CD14-positive monocyte (primary cell): ENCODE results near the gene ALDH9A1. TPM values are rescaled to one million over a fixed set of nuclear protein-coding genes. Genes with fewer than 3 reads are reported as not detected.

Experiments
- DNase-seq, 3 donors: peaks; one replicate each; pipeline ENCODE4 v3.0.0-alpha.2; 2011 to 2022
- H2AFZ ChIP-seq: 2 replicates; pipeline ENCODE4 v1.6.0; 2012; ENCODE audit warnings: mild to moderate bottlenecking, low read depth, low read length, inconsistent platforms; ENCODE audit not compliant: insufficient read depth, poor library complexity, severe bottlenecking
- H3K27ac ChIP-seq, 2 donors: 1 replicate in 1 of 2; 2 replicates in 1 of 2; pipeline ENCODE4 v1.5.1; 2012 to 2013; ENCODE audit warnings: low read length in 2 of 2, control low read depth in 1 of 2, inconsistent platforms in 1 of 2, low read depth in 1 of 2, mild to moderate bottlenecking in 1 of 2
- H3K27me3 ChIP-seq, 2 donors: one replicate each; pipeline versions ENCODE4 v1.6.0 to v1.6.1; 2011 to 2013; ENCODE audit warnings: low read length in 2 of 2; ENCODE audit not compliant: control insufficient read depth in 2 of 2, insufficient read depth in 2 of 2
- H3K36me3 ChIP-seq, 2 donors: replicated peaks in 1 of 2; 1 replicate in 1 of 2; 2 replicates in 1 of 2; pipeline versions ENCODE4 v1.5.1 to v1.6.1; 2012 to 2013; ENCODE audit warnings: low read length in 2 of 2, control low read depth in 1 of 2, inconsistent platforms in 1 of 2, mild to moderate bottlenecking in 1 of 2; ENCODE audit not compliant: insufficient read depth in 2 of 2, control insufficient read depth in 1 of 2
- H3K4me1 ChIP-seq, 2 donors: 1 replicate in 1 of 2; 2 replicates in 1 of 2; pipeline versions ENCODE4 v1.5.1 to v1.6.1; 2012 to 2013; ENCODE audit warnings: low read length in 2 of 2, control low read depth in 1 of 2, inconsistent platforms in 1 of 2, mild to moderate bottlenecking in 1 of 2, moderate library complexity in 1 of 2; ENCODE audit not compliant: insufficient read depth in 2 of 2, control insufficient read depth in 1 of 2
- H3K4me2 ChIP-seq: replicated peaks from 2 replicates; pipeline ENCODE3; 2012; ENCODE audit warnings: low read length, moderate library complexity, mild to moderate bottlenecking; ENCODE audit not compliant: poor library complexity, severe bottlenecking; ENCODE audit errors: extremely low read depth
- H3K4me3 ChIP-seq, 3 experiments: fragments of 200-600 bp in 1 of 3; sonication (generic) in 1 of 3; replicated peaks in 1 of 3; 1 replicate in 2 of 3; 2 replicates in 1 of 3; pipeline ENCODE4 v1.5.1; 2011 to 2013; ENCODE audit warnings: low read length in 3 of 3, mild to moderate bottlenecking in 3 of 3, control low read depth in 2 of 3, low read depth in 2 of 3, inconsistent platforms in 1 of 3, moderate library complexity in 1 of 3
- H3K79me2 ChIP-seq: 2 replicates; pipeline ENCODE4 v1.6.0; 2012; ENCODE audit warnings: mild to moderate bottlenecking, control low read depth, inconsistent platforms, low read length, moderate library complexity; ENCODE audit not compliant: insufficient read depth
- H3K9ac ChIP-seq: 2 replicates; pipeline ENCODE4 v1.6.0; 2017; ENCODE audit warnings: low read length, mild to moderate bottlenecking; ENCODE audit not compliant: insufficient read depth, poor library complexity, severe bottlenecking
- H3K9me3 ChIP-seq, 2 donors: replicated peaks in 1 of 2; 1 replicate in 1 of 2; 2 replicates in 1 of 2; pipeline versions ENCODE4 v1.5.1 to v1.6.1; 2012 to 2013; ENCODE audit warnings: low read length in 2 of 2, control low read depth in 1 of 2; ENCODE audit not compliant: control insufficient read depth in 1 of 2, insufficient read depth in 1 of 2
- H4K20me1 ChIP-seq: 2 replicates; pipeline ENCODE4 v1.6.0; 2012; ENCODE audit warnings: mild to moderate bottlenecking, low read length, control low read depth, moderate library complexity; ENCODE audit not compliant: insufficient read depth
- H3K27ac Mint-ChIP-seq, 7 donors: one replicate each; pipeline ENCODE4 v1.8.0; 2020; ENCODE audit warnings: mild to moderate bottlenecking in 7 of 7, mixed read lengths in 7 of 7, moderate library complexity in 6 of 7, inconsistent platforms in 2 of 7
- H3K27me3 Mint-ChIP-seq, 3 donors: one replicate each; pipeline ENCODE4 v1.8.0; 2021 to 2022; ENCODE audit warnings: low read depth in 3 of 3, mild to moderate bottlenecking in 3 of 3, mixed read lengths in 3 of 3, moderate library complexity in 3 of 3, inconsistent platforms in 1 of 3
- H3K36me3 Mint-ChIP-seq, 2 donors: one replicate each; pipeline ENCODE4 v1.8.0; 2020; ENCODE audit warnings: mixed read lengths in 2 of 2, inconsistent platforms in 1 of 2, mild to moderate bottlenecking in 1 of 2
- H3K4me1 Mint-ChIP-seq: one replicate; pipeline ENCODE4 v1.8.0; 2020; ENCODE audit warnings: mild to moderate bottlenecking, mixed read lengths
- H3K4me3 Mint-ChIP-seq, 2 donors: one replicate each; pipeline ENCODE4 v1.8.0; 2020; ENCODE audit warnings: mild to moderate bottlenecking in 2 of 2, mixed read lengths in 2 of 2, moderate library complexity in 1 of 2
- H3K9me3 Mint-ChIP-seq, 7 donors: one replicate each; pipeline ENCODE4 v1.8.0; 2020 to 2022; ENCODE audit warnings: mixed read lengths in 7 of 7, mild to moderate bottlenecking in 6 of 7, moderate library complexity in 6 of 7, inconsistent platforms in 2 of 7
- WGBS: methylation state at CpG from one replicate; pipeline ENCODE4 v1.1.5; 2013; ENCODE audit warnings: missing lambda C conversion rate; ENCODE audit not compliant: insufficient coverage; 5-methylcytosine and 5-hydroxymethylcytosine counted together
- intact Hi-C, 2 donors: fragments of 100-400 bp; cut with micrococcal nuclease; formaldehyde crosslinking; loops; one replicate each; pipeline versions ENCODE4 v1.15.0 to v1.15.1; 2023
- polyA plus RNA-seq, 3 donors: library from polyadenylated mRNA; depleted of rRNA in 1 of 3; unstranded in 2 of 3; stranded (reverse) in 1 of 3; fragments of 300-500 nt in 2 of 3; fragments of >200 nt in 1 of 3; fragmentation: Illumina TruSeq in 2 of 3; gene quantifications; 1 replicate in 2 of 3; 2 replicates in 1 of 3; pipeline ENCODE4 v1.2.3, GENCODE V29; 2012 to 2021
- TF ChIP-seq, protein P1 (sequence below): fragments of 200-600 bp; IDR thresholded peaks from one replicate; pipeline ENCODE4 v1.8.0; 2022; ENCODE audit warnings: antibody characterized with exemption, mild to moderate bottlenecking

ALDH9A1 gene
- polyA plus RNA-seq, 3 donors = 23.7 to 60.0 (median 57.7) TPM

DNA sequence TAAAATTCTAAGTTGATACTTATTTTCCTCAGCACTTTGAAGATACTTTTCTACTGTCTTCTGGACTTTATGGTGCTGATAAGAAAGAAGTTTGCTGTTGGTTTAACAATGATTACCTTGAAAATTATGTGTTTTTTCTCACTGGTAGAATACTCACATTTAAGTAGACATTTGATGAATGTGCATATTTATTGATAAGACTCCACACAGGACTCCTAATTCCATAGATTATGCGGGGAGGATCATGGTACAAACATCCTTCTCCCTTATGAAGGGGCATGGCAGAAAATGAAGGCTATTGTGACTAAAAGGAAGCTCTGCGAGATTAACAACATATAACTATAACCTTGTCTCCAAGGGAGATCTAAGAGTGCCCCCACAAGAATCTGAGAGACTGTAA lies 28.5 kb upstream of the ALDH9A1 start:
- peaks cover 30 to 63% of the 10 kb centered on the region in 2 donors for H3K36me3 ChIP-seq
- H4K20me1 ChIP-seq = no peaks in the 10 kb centered on the region
- Mint-ChIP-seq H3K9me3 (no peaks in the 10 kb centered on the region), H3K4me1 (no peaks in the 10 kb centered on the region), H3K4me3 (no peak overlapping the region), H3K27me3 (peaks cover 0 to 1% (median 0%) of the 10 kb centered on the region in 3 donors), H3K27ac (no peak overlapping the region), H3K36me3 (peaks cover 38 to 47% of the 10 kb centered on the region in 2 donors)
- no CpG with 5 or more reads among the region's 2 CpGs for WGBS
- no peak overlapping the region for H3K4me3 ChIP-seq
- TF ChIP-seq, protein P1, sequence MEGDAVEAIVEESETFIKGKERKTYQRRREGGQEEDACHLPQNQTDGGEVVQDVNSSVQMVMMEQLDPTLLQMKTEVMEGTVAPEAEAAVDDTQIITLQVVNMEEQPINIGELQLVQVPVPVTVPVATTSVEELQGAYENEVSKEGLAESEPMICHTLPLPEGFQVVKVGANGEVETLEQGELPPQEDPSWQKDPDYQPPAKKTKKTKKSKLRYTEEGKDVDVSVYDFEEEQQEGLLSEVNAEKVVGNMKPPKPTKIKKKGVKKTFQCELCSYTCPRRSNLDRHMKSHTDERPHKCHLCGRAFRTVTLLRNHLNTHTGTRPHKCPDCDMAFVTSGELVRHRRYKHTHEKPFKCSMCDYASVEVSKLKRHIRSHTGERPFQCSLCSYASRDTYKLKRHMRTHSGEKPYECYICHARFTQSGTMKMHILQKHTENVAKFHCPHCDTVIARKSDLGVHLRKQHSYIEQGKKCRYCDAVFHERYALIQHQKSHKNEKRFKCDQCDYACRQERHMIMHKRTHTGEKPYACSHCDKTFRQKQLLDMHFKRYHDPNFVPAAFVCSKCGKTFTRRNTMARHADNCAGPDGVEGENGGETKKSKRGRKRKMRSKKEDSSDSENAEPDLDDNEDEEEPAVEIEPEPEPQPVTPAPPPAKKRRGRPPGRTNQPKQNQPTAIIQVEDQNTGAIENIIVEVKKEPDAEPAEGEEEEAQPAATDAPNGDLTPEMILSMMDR = no peak
- no peaks in the 10 kb centered on the region for H3K27me3 ChIP-seq
- no peaks in the 10 kb centered on the region for H3K9me3 ChIP-seq
- intact Hi-C loops = no loop called here
- H3K79me2 ChIP-seq = no peaks in the 10 kb centered on the region
- no peak overlapping the region for H3K27ac ChIP-seq
- DNase-seq = no peak
- H3K9ac ChIP-seq = no peak overlapping the region
- no peak overlapping the region for H2AFZ ChIP-seq
- no peak overlapping the region for H3K4me2 ChIP-seq
- no peaks in the 10 kb centered on the region for H3K4me1 ChIP-seq

DNA sequence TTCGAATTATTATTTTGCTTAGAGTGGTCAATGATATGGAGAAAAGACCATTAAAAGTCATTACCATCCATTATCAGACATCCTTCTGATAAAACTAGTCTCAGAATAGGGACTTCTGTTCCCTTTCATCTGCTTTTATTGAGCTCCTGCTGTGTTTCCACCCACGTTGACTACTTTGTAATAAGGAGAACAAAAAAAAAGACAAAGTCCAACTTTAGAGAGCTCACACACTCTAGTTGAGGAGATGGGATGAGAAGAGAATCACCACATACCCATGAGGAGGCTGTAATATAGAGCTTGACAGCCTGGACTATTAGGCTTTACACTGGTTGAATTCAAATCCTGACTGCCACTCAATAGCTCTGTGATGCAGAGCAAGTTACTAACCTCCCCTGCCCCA lies 27.8 kb upstream of the ALDH9A1 start:
- WGBS = no CpG with 5 or more reads among the region's 2 CpGs
- peaks cover 38 to 47% of the 10 kb centered on the region in 2 donors for H3K36me3 Mint-ChIP-seq
- intact Hi-C loops = no loop called here

More for the DNA sequence above, 27.8 kb upstream of the ALDH9A1 start:
- Histone ChIP-seq H3K36me3 (peaks cover 30 to 56% of the 10 kb centered on the region in 2 donors), H3K4me1 (no peaks in the 10 kb centered on the region), H3K27ac (no peak overlapping the region), H3K79me2 (no peaks in the 10 kb centered on the region), H3K27me3 (no peaks in the 10 kb centered on the region), H3K9ac (no peak overlapping the region), H3K4me3 (no peak overlapping the region), H2AFZ (no peak overlapping the region), H3K9me3 (no peaks in the 10 kb centered on the region), H4K20me1 (no peaks in the 10 kb centered on the region), H3K4me2 (no peak overlapping the region)
- TF ChIP-seq, protein P1 = no peak
- Mint-ChIP-seq H3K27ac (no peak overlapping the region), H3K9me3 (no peaks in the 10 kb centered on the region), H3K4me3 (no peak overlapping the region), H3K4me1 (no peaks in the 10 kb centered on the region), H3K27me3 (peaks cover 0 to 2% (median 0%) of the 10 kb centered on the region in 3 donors)
- no peak for DNase-seq
